IMR-90 (cell line): Measurements from ENCODE around the gene ROBO1. TPM values are rescaled to one million over a fixed set of nuclear protein-coding genes. Genes with fewer than 3 reads are reported as not detected.

Source experiments
- ATAC-seq: fragments of 200-7000 bp; cut with Tn5 transposase; 2 replicates; pipeline ENCODE4 v1.9.1; 2020; ENCODE audit warnings: low read depth, mild to moderate bottlenecking, moderate library complexity
- BruUV-seq: library from RNA; stranded (reverse); fragments of 400-500 nt; replicated peaks from 2 replicates; lab custom pipeline; 2021; lab: Mats Ljungman, UMichigan
- CTCF ChIA-PET: fragments of 300-600 bp; formaldehyde crosslinking; extraction: SDS; loops from one replicate; lab custom pipeline; 2021; ENCODE audit warnings: antibody characterized with exemption; lab: Yijun Ruan, JAX
- POLR2A ChIA-PET: fragments of 300-600 bp; sonication (Branson Sonifier 250); formaldehyde crosslinking; loops from one replicate; lab custom pipeline; 2022; ENCODE audit warnings: antibody characterized with exemption; ENCODE audit not compliant: unreplicated experiment; lab: Charles Lee
- DNase-seq: peaks from one replicate; pipeline ENCODE4 v3.0.0; 2013
- H2AFZ ChIP-seq: replicated peaks from 2 replicates; pipeline ENCODE3; 2013; ENCODE audit warnings: low read length, mild to moderate bottlenecking; ENCODE audit not compliant: poor library complexity
- H2AK5ac ChIP-seq: 2 replicates; pipeline ENCODE4 v1.6.1; 2013; ENCODE audit warnings: low read depth, low read length, inconsistent platforms
- H2AK9ac ChIP-seq: replicated peaks from 2 replicates; pipeline ENCODE3; 2013; ENCODE audit warnings: mild to moderate bottlenecking, low read depth, low read length, moderate library complexity; ENCODE audit not compliant: poor library complexity
- H2BK120ac ChIP-seq: 2 replicates; pipeline ENCODE4 v1.6.1; 2013; ENCODE audit warnings: low read depth, low read length, inconsistent platforms
- H2BK15ac ChIP-seq: 3 replicates; pipeline ENCODE4 v1.6.1; 2013; ENCODE audit warnings: low read depth, low read length, inconsistent platforms
- H2BK20ac ChIP-seq: 2 replicates; pipeline ENCODE4 v1.6.1; 2013; ENCODE audit warnings: low read depth, mild to moderate bottlenecking, inconsistent platforms, low read length, moderate library complexity
- H2BK5ac ChIP-seq: 2 replicates; pipeline ENCODE4 v1.6.1; 2013; ENCODE audit warnings: mild to moderate bottlenecking, low read depth, low read length, inconsistent platforms; ENCODE audit not compliant: poor library complexity, severe bottlenecking
- H3K14ac ChIP-seq: replicated peaks from 2 replicates; pipeline ENCODE4 v1.6.1; 2013; ENCODE audit warnings: low read depth, low read length, inconsistent platforms
- H3K18ac ChIP-seq: 2 replicates; pipeline ENCODE4 v1.6.1; 2013; ENCODE audit warnings: low read depth, low read length, control low read depth
- H3K23ac ChIP-seq: 2 replicates; pipeline ENCODE4 v1.6.1; 2013; ENCODE audit warnings: low read depth, low read length, inconsistent platforms
- H3K27ac ChIP-seq: 2 replicates; pipeline ENCODE4 v1.5.1; 2013; ENCODE audit warnings: mild to moderate bottlenecking, control low read depth, low read length; ENCODE audit not compliant: insufficient read depth
- H3K27me3 ChIP-seq: 2 replicates; pipeline ENCODE4 v1.6.1; 2013; ENCODE audit warnings: low read length; ENCODE audit not compliant: control insufficient read depth, insufficient read depth
- H3K36me3 ChIP-seq: 2 replicates; pipeline ENCODE4 v1.6.1; 2013; ENCODE audit warnings: low read length, mixed read lengths; ENCODE audit not compliant: control insufficient read depth, insufficient read depth
- H3K4ac ChIP-seq: 2 replicates; pipeline ENCODE4 v1.6.1; 2013; ENCODE audit warnings: low read depth, low read length, inconsistent platforms
- H3K4me1 ChIP-seq: 2 replicates; pipeline ENCODE4 v1.6.1; 2013; ENCODE audit warnings: low read length, mixed read lengths; ENCODE audit not compliant: control insufficient read depth, insufficient read depth
- H3K4me2 ChIP-seq: 2 replicates; pipeline ENCODE4 v1.6.1; 2013; ENCODE audit warnings: low read depth, mild to moderate bottlenecking, control low read depth, low read length, moderate library complexity
- H3K4me3 ChIP-seq: 2 replicates; pipeline ENCODE4 v1.5.1; 2013; ENCODE audit warnings: low read depth, mild to moderate bottlenecking, control low read depth, low read length, moderate library complexity; ENCODE audit not compliant: insufficient read depth
- H3K56ac ChIP-seq: 2 replicates; pipeline ENCODE4 v1.6.1; 2013; ENCODE audit warnings: low read length, inconsistent platforms; ENCODE audit not compliant: insufficient read depth; ENCODE audit errors: extremely low read depth
- H3K79me1 ChIP-seq, 2 experiments: 2 replicates each; pipeline ENCODE4 v1.6.1; 2013; ENCODE audit warnings: low read length in 2 of 2, inconsistent platforms in 1 of 2, low read depth in 1 of 2
- H3K9ac ChIP-seq: 2 replicates; pipeline ENCODE4 v1.6.1; 2013; ENCODE audit warnings: low read depth, low read length, control low read depth
- H3K9me1 ChIP-seq: 2 replicates; pipeline ENCODE4 v1.6.1; 2013; ENCODE audit warnings: low read length, inconsistent platforms; ENCODE audit not compliant: insufficient read depth
- H3K9me3 ChIP-seq: 2 replicates; pipeline ENCODE4 v1.6.1; 2013; ENCODE audit warnings: low read length; ENCODE audit not compliant: control insufficient read depth, insufficient read depth
- H4K20me1 ChIP-seq: 2 replicates; pipeline ENCODE4 v1.6.1; 2013; ENCODE audit warnings: low read length, inconsistent platforms; ENCODE audit not compliant: insufficient read depth
- H4K5ac ChIP-seq: 2 replicates; pipeline ENCODE4 v1.6.1; 2013; ENCODE audit warnings: mild to moderate bottlenecking, low read depth, low read length, control low read depth
- H4K8ac ChIP-seq, 2 experiments: 2 replicates each; pipeline ENCODE4 v1.6.1; 2013; ENCODE audit warnings: low read depth in 2 of 2, low read length in 2 of 2, control low read depth in 1 of 2, inconsistent platforms in 1 of 2
- H4K91ac ChIP-seq: 2 replicates; pipeline ENCODE4 v1.6.1; 2013; ENCODE audit warnings: low read depth, low read length, inconsistent platforms; ENCODE audit not compliant: insufficient read depth
- BHLHE40 ChIP-seq: fragments of 150-350 bp; IDR thresholded peaks from 2 replicates; pipeline ENCODE4 v1.6.1; 2016; ENCODE audit warnings: mild to moderate bottlenecking, low read depth, low read length
- CEBPB ChIP-seq: IDR thresholded peaks from 2 replicates; pipeline ENCODE4 v1.6.1; 2012; ENCODE audit warnings: low read depth, low read length, improper control_type of control experiment
- CHD1 ChIP-seq: IDR thresholded peaks from 2 replicates; pipeline ENCODE4 v1.6.1; 2012; ENCODE audit warnings: low read depth, low read length, improper control_type of control experiment
- MAFK ChIP-seq: IDR thresholded peaks from 2 replicates; pipeline ENCODE4 v1.6.1; 2012; ENCODE audit warnings: low read depth, low read length, improper control_type of control experiment
- MAZ ChIP-seq: IDR thresholded peaks from 2 replicates; pipeline ENCODE4 v1.6.1; 2012; ENCODE audit warnings: low read depth, mild to moderate bottlenecking, low read length, improper control_type of control experiment, moderate library complexity, borderline replicate concordance
- MXI1 ChIP-seq: IDR thresholded peaks from 2 replicates; pipeline ENCODE4 v1.6.1; 2012; ENCODE audit warnings: low read depth, mild to moderate bottlenecking, low read length, moderate library complexity, borderline replicate concordance
- NFE2L2 ChIP-seq: fragments of 150-350 bp; IDR thresholded peaks from 2 replicates; pipeline ENCODE4 v1.6.1; 2016; ENCODE audit warnings: low read depth, mild to moderate bottlenecking, low read length
- POLR2A ChIP-seq: IDR thresholded peaks from 2 replicates; pipeline ENCODE4 v1.6.1; 2012; ENCODE audit warnings: mild to moderate bottlenecking, low read depth, low read length
- RCOR1 ChIP-seq: IDR thresholded peaks from 2 replicates; pipeline ENCODE4 v1.6.1; 2012; ENCODE audit warnings: mild to moderate bottlenecking, low read length, improper control_type of control experiment; ENCODE audit not compliant: insufficient replicate concordance
- RFX5 ChIP-seq: IDR thresholded peaks from 2 replicates; pipeline ENCODE4 v1.8.0; 2012; ENCODE audit warnings: low read depth, mild to moderate bottlenecking, low read length, moderate library complexity
- SMC3 ChIP-seq: fragments of 150-350 bp; IDR thresholded peaks from 2 replicates; pipeline ENCODE4 v1.6.1; 2016; ENCODE audit warnings: low read depth, mild to moderate bottlenecking, antibody characterized with exemption, low read length, moderate library complexity
- WGBS, 2 experiments: methylation state at CpG; one replicate each; pipeline versions ENCODE4 v1.1.5 to v1.1.7; 2013; ENCODE audit warnings: missing lambda C conversion rate in 2 of 2; ENCODE audit not compliant: insufficient read length in 1 of 2; ENCODE audit errors: extremely low coverage in 2 of 2; 5-methylcytosine and 5-hydroxymethylcytosine counted together
- dilution Hi-C: fragments of 300-500 bp; cut with HindIII; formaldehyde crosslinking; loops from one replicate; pipeline ENCODE4 v1.14.3; 2018; ENCODE audit warnings: low sequenced_read_pairs; ENCODE audit not compliant: unreplicated experiment
- in situ Hi-C: fragments of 300-500 bp; cut with MboI; formaldehyde crosslinking; loops from 3 replicates; pipeline ENCODE4 v1.14.3; 2019; ENCODE audit warnings: low sequenced_read_pairs, inconsistent platforms, mixed read lengths
- intact Hi-C: fragments of 100-400 bp; cut with micrococcal nuclease; formaldehyde crosslinking; loops from 2 replicates; pipeline ENCODE4 v1.10.0; 2022
- polyA plus RNA-seq, 3 experiments: library from polyadenylated mRNA; depleted of rRNA; stranded (reverse); fragments of >200 nt; gene quantifications; 2 replicates each; pipeline ENCODE4 v1.2.3, GENCODE V29; 2012; ENCODE audit warnings: low replicate concordance in 1 of 3
- total RNA-seq: library from RNA; depleted of rRNA; stranded (reverse); fragments of >200 nt; gene quantifications from 2 replicates; pipeline ENCODE4 v1.2.3, GENCODE V29; 2012
- TF ChIP-seq, protein P1 (sequence below): fragments of 150-350 bp; IDR thresholded peaks from 2 replicates; pipeline ENCODE4 v1.6.1; 2017; ENCODE audit warnings: mild to moderate bottlenecking, antibody characterized with exemption, low read length, low read depth

Gene ROBO1
- total and polyA plus RNA-seq, 2 of the 4 experiments (the other 2 are of a cell fraction), result 24.1 to 53.9 TPM

DNA sequence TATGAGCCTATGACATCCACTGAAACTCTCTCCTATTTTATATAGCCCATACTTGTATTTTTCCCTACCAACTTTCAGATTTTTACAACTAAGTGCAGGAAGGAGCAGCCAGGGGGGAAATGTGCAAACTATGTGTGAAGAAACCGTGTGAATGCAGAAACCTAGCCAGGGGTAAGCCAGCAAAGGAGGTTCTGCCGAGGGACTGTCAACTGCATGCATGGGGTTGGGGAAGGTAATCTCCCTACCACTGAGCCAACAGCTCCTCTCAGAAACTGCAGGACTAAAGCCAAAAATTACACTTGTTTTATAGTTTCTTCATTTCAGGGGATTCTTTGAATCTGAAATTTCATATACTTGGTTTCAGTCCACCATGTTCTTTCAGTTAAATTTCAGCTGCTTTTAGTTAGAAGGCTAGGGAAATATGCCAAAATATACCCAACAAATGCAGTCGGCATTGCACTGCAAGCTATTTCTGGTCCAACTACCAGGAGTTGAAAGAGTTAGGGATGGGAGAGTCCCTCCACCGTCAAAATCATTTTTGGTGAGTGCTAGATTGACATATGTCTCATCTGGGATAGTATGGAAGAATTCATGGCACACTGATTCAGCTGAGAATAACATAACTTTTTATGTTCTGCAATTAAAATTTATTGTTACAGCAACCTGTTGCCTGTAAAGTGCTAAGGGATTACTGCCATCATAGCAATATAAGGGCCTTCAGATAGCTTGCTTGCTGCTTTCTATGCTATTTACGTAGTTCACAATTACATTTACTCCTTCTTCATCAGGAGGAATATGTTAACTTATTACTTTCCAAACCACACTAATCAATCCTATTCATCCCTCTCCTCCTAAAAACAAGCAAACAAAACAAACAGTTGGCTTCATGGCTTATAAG is 904.2 kb downstream of the ROBO1 start:
- Histone ChIP-seq H2AK5ac (no peak overlapping the region), H4K5ac (no peak overlapping the region), H4K91ac (no peak overlapping the region), H3K27ac (no peak overlapping the region), H2BK20ac (no peak overlapping the region), H3K9ac (no peak overlapping the region), H2BK120ac (no peak overlapping the region), H3K9me3 (no peaks in the 10 kb centered on the region), H3K23ac (no peak overlapping the region), H3K4me3 (no peak overlapping the region), H3K9me1 (no peaks in the 10 kb centered on the region), H3K18ac (no peak overlapping the region), H3K27me3 (no peaks in the 10 kb centered on the region), H3K14ac (no peak overlapping the region), H2BK15ac (no peak overlapping the region), H3K56ac (no peak overlapping the region), H3K79me1 (peaks cover 0 to 8% of the 10 kb centered on the region in 2 experiments; a peak in 3 of 4 replicates), H3K36me3 (no peaks in the 10 kb centered on the region), H2AK9ac (no peak overlapping the region), H2AFZ (no peak overlapping the region), H2BK5ac (no peak overlapping the region), H3K4me2 (no peak overlapping the region), H3K4ac (no peak overlapping the region), H4K20me1 (no peaks in the 10 kb centered on the region), H4K8ac (no peak overlapping the region), H3K4me1 (peaks cover 4% of the 10 kb centered on the region; the same call in 1 of the 2 replicates)
- no CpG with 5 or more reads among the region's 5 CpGs for WGBS, 2 experiments
- CTCF ChIA-PET, result no interaction called here
- dilution Hi-C loops, result no loop called here
- TF ChIP-seq MAZ (no peak), CHD1 (no peak), RFX5 (no peak), NFE2L2 (no peak), SMC3 (no peak), MXI1 (no peak), BHLHE40 (no peak), POLR2A (no peak), RCOR1 (no peak), MAFK (no peak), CEBPB (no peak)
- TF ChIP-seq, protein P1, sequence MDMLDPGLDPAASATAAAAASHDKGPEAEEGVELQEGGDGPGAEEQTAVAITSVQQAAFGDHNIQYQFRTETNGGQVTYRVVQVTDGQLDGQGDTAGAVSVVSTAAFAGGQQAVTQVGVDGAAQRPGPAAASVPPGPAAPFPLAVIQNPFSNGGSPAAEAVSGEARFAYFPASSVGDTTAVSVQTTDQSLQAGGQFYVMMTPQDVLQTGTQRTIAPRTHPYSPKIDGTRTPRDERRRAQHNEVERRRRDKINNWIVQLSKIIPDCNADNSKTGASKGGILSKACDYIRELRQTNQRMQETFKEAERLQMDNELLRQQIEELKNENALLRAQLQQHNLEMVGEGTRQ, result no peak
- BruUV-seq, result no TSS peak
- no peak for ATAC-seq
- DNase-seq, result no peak
- intact Hi-C loops, result no loop called here
- in situ Hi-C loops, result no loop called here
- POLR2A ChIA-PET, result no interaction called here
